Measurements from ENCODE around the gene ARHGEF1.

The ARHGEF1 gene

DNA sequence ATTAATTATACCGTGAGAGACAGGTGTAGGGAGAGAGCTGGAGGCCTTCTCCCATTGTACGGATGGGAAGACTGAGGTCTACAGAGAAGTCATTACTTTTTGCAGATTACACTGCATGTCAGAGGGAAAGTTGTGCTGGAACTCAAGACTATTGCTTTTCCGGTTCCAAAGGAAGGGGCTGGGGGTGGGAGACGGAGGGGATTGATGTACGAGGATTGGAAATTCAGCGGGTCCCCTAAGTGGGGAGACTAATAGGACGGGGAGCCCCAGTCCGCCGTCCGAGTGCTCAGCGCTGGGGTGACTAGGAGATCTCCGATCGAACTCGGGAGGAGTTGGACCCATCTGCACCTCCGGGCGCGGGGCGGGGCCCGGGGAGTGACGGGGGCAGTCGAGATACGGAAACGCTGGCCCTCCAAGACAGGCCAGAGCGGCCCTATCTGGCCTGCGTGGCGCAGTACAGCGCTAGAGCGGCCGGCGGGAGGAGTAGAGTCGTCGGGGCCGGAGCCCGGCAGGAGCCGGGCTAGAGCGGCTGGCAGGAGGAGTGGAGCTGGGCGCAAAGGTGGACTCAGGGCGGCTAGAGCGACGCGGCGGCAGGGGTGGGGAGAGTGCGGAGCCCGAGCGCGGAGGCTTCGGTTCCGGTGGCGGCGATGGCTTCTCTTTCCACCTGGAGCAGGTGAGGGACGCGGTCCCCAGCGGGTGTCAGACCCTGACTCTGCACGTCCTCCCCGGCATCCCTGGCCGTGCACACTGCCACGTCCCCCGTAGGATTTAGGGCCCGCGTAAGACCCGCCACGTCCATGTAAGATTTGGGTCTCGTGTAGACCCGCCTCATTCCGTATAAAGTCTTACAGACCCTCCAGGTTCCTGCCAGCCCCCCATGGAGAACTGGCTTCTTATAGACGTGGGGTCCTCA lies 1.1 kb downstream of the ARHGEF1 start:
- peak; percentile 80 for DNase-seq (ENCODE audit: low read depth)

DNA sequence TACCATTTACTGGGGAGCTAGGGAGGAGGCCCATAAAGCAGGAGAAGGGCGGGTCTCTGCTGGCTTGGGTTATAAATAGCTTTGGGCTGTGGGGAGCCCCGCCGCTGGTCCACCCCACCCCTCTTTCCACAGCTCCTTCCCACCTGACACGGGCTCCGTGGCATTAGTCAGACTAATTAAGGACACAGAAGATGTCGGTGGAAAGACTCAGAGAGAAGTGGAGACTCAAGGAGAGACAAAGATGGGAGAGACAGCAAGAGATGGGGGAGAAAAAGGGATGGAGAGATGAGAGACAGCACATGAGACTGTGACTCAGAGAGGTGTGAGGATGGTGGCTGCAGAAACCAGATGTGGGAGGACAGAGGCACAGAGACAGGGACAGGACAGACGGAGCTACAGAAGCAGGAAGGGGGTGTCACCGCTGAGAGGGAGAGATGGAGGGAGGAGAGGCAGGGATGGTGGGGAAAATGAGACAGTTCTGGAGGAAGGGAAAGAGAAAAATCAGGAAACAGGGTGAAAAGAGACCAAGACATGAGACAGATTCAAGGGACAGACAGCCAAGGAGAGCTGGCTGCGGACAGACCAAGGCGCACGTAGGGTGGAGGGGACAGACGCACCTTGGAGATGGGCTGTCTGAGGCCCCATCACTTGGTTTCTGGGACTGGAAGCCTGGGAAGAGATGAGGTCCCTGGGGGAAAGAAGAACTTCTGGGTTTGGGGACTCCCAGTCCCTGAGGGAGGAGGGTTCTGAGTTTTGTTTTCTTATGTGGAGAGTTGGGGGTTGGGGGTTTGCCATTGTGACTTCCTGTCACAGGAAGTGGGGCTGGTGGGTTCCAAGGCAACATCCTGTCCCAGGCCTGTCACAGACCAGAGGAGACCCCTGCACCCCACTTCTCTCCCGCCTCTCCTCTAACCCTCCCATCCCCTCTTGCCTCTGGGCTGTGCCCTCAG lies 4.1 kb downstream of the ARHGEF1 start:
- peak; percentile 63 for DNase-seq (ENCODE audit: low read depth)

DNA sequence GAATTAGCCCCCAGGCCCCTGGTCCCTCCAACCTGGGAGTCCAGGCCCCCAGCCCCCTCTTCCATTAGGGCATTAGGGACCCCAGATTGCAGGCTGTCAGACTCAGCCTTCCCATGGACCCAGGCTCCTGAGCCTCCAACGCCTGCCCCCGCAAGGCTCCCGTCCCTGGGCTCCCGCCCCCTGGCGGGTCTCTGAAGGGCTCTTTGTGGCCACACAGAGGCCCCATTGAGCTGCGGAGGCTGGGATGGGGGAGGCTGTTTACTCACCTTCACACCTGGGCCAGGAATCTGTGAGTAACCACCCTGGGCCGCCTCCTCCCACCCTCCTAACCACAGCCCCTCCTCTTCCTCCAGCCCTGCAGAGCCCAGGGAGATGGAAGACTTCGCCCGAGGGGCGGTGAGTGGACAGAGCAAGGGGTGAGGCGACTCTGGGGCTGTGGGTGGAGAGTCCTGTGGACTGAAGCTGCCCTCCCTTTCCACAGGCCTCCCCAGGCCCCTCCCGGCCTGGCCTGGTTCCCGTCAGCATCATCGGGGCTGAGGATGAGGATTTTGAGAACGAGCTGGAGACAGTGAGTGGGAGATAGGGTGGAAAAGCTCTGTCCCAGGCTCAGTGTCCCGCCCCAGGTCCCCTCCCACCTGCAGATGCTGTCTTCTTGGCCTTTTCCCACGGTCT lies 4.9 kb downstream of the ARHGEF1 start:
- peak; percentile 82 for DNase-seq (ENCODE audit: low read depth)

DNA sequence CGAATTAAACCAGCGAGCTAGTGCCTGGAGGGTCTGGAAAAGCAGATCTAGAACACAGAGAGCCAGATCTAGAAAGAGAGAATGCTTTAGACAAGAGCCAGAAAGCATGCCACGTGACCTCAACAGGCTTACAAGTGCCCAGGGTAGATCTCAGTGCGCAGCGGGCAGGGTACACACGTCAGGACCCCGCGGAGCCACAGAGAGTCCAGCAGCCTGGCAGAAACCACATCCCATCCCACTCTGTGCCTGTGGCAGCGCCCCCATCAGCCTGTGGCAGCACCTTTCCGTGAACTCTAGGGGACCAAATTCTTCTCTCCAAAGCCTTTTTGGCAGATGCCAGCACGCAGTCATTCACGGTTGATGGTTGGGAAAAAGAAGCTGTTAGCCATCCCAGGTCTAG lies 5.9 kb downstream of the ARHGEF1 start:
- DNase-seq (ENCODE audit: low read depth): no peak

DNA sequence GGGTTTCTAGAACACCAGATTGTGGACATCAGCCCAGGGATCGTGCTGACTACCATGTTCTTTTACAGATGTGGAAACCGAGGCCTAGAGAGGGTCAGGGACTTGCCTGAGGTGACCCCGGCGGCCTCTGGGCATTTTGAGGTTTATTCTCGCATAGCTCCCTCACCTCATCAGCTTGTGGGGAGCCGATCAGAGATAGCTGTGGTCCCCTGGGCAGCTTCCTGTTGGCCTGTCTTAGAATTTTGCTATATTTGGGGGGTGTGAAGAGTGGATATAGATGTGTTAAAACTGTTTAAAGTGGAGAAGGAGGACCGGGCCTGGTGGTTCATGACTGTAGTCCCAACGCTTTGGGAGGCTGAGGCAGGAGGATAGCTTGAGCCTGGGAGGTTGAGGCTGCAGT lies 6.9 kb downstream of the ARHGEF1 start:
- no peak for DNase-seq (ENCODE audit: low read depth)

DNA sequence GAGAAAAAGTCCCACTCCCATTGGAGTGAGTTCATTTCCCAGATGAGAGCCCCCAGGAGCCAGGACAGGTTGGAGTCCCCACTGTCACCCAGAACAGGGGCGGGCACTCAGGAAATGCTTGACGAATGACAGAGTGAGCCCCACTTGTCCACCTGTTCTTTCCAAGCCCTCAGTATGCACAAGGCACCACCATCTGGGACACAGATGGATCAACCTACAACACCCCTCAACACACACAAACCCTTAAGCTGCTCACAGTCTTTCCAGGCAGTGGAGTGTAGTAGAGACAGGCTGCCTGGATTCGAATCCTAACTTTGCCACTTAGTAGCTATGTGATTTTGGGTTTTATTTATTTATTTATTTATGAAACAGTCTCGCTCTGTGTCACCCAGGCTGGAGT lies 8.0 kb downstream of the ARHGEF1 start:
- no peak for DNase-seq (ENCODE audit: low read depth)

DNA sequence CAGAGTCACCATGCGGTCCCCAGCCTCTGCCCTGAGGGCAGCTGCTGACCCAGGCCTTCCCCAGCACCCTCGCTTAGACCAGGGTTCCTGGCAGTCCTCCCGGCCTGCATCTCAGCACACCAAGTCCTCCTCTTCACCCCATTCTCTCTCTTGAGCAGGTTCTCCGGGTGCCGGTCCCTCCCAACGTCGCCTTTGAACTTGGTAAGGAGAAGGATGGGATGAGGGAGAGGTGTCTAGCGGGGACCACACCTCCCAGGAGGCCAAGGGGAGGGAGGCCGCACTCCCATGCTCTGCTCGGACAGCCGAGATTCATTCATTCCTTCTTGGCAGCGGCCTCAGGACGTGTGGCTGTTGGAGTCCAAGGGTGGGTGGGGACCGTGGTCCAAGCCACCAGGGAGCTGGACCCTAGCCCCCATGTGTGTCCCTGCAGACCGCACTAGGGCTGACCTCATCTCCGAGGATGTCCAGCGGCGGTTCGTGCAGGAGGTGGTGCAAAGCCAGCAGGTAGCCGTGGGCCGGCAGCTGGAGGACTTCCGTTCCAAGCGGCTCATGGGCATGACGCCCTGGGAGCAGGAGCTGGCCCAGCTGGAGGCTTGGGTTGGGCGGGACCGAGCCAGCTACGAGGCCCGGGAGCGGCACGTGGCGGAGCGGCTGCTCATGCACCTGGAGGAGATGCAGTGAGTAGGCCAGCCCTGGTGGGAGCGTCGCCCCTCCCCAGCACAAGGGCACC lies 9.4 kb downstream of the ARHGEF1 start:
- no peak for DNase-seq (ENCODE audit: low read depth)

DNA sequence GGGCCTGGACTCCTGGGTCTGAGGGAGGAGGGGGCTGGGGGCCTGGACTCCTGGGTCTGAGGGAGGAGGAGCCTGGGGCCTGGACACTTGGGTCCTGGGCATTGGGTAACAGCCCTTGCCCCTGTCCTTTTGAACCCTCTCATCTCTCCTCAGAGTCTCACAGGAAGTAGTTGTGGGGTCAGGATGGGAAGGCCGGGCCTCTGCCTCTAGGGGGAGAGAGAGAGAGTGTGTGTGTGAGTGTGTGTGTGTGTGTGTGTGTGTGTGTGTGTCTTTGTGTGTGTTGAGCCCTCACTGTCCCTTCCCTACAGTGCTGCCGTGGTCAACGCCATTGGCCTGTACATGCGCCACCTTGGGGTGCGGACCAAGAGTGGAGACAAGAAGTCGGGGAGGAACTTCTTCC lies 10.9 kb downstream of the ARHGEF1 start:
- no peak for DNase-seq (ENCODE audit: low read depth)

DNA sequence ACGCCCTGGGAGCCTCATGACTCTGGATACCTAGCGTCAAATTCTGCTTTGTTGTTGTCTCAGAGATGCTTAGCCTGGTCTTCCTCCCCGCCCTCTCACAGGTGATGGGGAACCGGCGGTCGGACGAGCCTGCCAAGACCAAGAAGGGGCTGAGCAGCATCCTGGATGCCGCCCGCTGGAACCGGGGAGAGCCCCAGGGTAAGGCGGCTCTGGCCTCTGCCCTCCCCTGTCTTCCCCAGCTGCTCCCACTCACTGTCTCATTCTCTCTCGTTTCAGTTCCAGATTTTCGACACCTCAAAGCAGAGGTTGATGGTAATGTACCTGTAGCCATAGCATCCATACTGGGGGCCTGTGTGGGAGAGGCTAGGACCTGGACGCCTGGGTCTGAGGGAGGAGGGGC lies 11.4 kb downstream of the ARHGEF1 start:
- DNase-seq (ENCODE audit: low read depth): no peak

DNA sequence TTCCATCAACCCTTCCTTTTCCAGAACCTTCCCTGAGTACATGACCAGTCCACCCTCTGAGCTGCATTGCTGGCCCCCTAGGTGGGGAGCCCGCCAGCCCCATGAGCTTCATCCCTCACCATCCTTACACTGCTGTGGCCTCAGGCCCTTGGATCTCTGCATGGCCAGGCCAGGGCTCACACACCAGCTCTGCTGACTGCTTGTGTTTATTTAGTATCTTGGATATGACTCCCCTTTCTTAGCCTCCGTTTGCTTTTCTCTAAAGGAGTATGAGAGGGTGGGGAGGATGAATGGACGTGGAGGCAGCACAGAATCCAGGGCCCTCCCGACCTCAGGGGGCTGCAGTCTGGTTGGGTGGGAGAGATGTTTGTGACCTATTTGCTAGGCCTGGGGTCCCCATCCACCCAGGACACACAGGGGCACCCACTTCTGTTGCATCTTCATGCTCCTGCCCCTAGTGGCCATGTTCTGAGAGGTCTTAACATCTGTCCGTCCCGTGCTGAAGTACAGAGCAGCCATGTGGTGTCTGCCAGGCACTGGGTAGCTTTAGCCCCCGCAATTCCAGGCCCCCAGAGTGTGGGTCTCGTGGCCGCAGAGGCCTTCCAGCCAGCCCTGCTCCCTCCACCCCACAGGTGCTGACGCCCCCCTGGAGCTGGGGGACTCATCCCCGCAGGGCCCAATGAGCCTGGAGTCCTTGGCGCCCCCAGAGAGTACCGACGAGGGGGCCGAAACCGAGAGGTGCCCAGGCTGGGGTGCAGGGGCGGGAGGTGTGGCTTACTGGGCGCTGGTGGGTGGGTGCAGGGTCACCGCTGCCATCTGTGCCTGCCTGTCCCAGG lies 13.0 kb downstream of the ARHGEF1 start:
- DNase-seq (ENCODE audit: low read depth): no peak

DNA sequence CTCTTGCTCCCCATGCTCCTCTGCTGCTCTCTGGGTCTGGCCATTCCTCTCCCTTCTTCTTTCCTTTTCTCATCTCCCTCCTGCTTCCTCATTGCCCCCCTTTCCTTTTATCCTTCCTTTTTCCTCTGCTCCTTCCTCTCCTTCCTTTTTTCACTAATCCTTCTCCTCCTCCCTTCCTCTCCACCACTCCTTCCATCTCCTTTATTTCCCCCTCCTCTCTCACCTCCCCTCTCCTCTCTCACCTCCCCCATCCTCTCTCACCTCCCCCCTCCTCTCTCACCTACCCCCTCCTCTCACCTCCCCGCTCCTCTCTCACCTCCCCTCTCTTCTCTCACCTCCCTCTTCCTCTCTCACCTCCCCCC lies 13.6 kb downstream of the ARHGEF1 start:
- no peak for DNase-seq (ENCODE audit: low read depth)

DNA sequence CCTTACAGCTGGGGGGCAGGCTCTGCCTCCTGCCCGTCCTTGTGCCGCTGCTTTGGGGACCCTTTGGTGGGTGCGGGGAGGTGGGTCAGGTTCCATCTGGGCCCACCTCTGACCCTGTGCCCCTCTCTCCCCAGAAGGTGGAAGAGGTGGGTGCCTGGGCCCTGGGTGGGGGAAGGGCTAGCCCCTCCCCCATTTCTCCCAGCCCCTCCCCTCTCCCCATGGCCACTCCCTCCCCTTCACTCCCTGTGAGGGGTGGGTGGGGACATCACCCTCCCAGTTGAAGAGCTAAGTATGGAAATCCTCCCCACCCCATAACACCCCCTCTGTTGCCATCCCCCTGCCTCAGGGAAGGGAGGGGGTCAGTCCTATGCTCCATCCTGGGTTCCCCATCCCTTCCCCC lies 14.2 kb downstream of the ARHGEF1 start:
- DNase-seq (ENCODE audit: low read depth): no peak

DNA sequence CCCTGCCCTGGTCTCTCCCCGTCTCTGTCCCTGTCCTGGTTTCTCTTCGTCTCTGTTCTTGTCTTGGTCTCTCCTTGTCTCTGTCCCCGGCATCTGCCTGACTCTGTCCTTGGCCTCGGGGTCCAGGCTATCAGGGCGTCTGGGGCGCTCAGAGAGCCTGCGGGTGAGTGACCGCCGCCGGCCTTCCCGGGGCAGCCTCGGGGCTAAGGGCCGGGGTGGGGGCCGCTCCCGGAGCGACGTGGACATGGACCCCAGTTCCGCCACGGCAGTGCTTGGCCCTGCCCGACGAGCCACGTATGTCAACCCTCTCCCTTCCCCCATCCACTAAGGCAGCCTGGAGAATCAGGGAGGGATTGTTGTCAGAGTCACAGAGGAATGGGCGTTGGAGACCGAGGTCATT lies 14.8 kb downstream of the ARHGEF1 start:
- DNase-seq (ENCODE audit: low read depth): no peak

DNA sequence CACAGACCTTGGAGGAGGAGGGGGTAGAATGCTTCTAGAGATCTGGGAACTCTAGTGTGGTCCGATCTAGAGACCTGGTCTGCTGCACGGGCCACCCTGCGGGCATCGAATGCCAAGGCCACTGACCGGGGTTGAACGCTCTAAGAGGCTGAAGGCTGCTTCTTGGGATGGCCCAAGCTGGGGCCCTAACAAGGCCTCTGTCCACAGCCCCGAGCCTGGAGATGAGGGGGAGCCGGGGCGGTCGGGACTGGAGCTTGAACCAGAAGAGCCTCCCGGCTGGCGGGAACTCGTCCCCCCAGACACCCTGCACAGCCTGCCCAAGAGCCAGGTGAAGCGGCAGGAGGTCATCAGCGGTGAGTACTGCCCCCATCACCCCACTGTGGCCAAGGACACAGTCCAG lies 15.3 kb downstream of the ARHGEF1 start:
- no peak for DNase-seq (ENCODE audit: low read depth)

DNA sequence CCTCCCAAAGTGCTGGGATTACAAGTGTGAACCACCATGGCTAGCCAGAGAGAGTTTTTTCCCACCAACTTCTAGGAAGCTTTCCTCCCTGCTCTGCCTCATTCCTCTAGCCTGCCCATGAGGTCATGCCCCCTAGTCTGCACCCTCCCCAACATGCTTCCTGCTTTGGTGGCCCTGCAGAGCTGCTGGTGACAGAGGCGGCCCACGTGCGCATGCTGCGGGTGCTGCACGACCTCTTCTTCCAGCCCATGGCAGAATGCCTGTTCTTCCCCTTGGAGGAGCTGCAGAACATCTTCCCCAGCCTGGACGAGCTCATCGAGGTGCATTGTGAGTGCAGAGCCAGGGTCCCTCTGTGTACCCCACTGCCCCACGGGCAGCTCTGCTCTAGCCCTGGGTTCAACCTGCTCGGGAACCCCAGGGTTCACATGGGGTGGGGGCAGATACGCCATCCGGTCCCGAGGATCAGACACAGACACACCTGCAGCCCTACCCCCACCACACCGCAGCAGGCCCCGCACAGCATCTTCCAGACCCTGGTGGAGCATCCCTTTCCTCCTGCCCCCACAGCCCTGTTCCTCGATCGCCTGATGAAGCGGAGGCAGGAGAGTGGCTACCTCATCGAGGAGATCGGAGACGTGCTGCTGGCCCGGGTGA lies 18.9 kb downstream of the ARHGEF1 start:
- DNase-seq (ENCODE audit: low read depth): no peak

DNA sequence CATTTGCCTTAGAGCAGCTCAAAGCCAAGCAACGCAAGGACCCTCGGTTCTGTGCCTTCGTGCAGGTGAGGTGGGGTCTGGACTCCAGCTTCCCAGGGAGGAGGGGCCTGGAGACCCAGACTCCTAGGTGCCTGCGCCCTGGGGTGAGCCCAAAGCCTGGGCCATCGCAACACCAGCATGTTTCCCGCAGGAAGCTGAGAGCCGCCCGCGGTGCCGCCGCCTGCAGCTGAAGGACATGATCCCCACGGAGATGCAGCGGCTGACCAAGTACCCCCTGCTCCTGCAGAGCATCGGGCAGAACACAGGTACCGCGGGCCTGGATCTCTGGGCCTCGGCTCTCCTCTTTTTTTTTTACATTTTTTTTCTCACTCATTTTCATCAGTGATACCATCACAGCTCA lies 19.6 kb downstream of the ARHGEF1 start:
- DNase-seq (ENCODE audit: low read depth): no peak

DNA sequence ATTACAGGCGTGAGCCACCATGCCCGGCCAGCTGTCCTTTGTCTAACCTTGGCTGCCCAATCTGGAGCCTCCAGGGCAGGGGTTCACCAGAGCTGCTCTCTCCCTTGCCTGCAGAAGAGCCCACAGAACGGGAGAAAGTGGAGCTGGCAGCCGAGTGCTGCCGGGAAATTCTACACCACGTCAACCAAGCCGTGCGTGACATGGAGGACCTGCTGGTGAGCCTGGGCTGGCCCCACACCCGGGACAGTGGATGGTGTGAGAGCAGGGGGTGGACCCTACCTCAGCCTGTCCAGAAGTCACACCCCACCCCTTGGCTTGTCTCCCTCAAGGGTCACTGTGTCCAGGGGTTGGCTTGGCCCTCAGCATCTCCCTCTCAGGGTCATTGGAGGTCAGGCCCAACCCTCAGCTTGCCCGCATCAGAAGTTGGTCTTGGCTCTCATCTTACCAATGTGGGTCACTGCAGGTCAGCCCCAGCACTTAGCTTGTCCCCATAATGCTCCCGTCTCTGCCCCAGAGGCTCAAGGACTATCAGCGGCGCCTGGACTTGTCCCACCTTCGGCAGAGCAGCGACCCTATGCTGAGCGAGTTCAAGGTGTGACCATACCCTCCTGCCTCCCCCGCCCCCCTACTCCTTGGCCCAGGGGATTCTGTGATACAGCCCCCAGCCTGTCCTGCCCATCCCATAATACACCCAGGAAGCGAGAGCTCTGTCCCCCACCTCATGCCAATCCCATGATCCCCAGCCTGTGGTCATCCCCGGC lies 20.4 kb downstream of the ARHGEF1 start:
- DNase-seq (ENCODE audit: low read depth): no peak

DNA sequence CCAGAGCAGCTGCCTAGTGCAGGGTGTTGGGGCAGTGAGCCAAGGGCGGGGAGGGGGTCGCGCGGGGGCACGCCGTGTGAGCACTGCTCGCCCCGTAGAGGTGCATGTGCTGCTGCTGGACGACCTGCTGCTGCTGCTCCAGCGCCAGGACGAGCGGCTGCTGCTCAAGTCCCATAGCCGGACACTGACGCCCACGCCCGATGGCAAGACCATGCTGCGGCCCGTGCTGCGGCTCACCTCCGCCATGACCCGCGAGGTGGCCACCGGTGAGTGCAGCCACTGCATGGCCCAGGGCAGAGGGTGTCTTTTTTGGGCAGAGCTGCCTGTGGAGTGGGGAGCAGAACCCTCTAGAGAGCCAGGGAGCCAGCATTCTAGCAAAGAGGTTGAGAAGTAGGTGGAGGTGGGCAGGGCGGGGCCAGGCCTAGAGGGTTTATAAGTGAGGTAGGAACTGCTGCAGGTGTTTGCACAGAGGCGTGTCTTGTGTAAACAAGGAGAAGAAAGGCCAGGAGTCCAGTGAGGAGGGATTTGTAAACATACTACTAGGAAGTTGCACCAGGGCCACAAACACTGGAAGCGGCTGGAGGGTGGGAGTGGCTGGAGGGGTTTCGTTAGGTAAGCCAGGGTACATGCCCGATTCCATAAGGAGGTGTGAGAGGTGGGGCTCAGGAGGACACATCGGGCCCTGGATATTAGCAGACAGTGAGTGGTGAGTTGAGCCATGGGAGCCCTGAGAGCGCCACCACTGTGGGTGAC lies 21.3 kb downstream of the ARHGEF1 start:
- DNase-seq (ENCODE audit: low read depth): no peak
